GM10847 (cell line): Measurements from ENCODE around the gene FKBP1A.

ENCODE experiments used
- POLR2A ChIP-seq: IDR thresholded peaks from 2 replicates; pipeline ENCODE4 v1.6.1; 2011; ENCODE audit not compliant: insufficient read length; ENCODE audit errors: extremely low read depth

The FKBP1A gene

DNA sequence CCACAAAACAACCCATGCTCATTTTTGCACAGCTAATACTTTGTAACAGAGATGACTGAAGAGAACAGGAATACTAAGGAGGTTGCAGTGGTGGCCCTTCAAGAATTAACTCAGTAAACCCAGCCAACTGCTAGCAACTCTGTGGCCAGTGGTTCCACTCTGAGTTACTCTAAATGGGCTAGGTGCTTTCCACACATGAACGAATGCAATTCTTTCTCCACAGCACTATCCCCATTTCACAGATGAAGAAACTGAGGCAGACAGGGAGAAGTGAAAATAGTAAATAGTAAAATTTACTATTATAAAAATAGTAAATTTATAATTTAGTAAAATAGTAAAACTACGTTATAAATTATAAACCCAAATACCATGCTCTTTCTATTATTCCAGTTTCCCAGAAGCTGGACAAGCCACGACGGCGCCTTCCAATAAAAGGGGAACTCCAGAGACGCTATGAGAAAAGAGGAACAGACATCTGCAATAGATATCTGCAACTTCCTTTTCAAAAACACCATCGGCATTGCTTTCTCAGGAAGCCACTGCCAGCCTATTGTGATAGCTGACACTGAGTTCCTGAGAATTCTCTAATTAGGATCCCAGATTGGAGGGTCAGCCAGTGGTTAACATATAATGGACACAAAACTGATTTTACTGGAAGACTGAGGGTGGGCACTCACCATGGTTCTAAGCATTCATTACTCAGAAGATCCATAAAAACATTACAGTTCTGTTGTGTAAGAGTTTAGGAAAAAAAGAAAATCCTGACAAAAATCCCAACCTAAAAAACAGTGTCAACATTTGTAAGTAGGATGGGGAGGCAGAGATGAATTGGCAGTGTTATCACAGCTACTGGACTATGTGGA is 16.2 kb downstream of the FKBP1A start:
- TF ChIP-seq POLR2A = no peak

DNA sequence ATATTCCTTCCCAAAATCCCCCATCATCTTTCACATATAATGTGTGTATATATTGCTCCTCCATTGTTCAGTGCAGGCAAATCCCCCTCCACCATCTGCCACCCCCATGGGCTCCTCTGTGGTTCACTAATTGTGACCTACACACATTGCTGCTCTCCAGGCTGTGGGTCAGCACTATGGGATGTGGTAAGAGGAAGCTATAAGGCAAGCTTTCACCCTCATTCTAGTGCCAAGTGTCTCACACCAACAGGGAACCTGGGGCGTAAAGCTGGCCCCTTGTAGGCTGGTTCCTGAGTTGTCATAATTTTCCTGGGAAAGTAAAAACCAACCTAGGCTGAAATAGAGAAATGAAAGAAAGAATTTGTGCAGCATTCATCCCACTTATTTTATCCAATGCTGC is 16.8 kb downstream of the FKBP1A start:
- no peak for TF ChIP-seq POLR2A

DNA sequence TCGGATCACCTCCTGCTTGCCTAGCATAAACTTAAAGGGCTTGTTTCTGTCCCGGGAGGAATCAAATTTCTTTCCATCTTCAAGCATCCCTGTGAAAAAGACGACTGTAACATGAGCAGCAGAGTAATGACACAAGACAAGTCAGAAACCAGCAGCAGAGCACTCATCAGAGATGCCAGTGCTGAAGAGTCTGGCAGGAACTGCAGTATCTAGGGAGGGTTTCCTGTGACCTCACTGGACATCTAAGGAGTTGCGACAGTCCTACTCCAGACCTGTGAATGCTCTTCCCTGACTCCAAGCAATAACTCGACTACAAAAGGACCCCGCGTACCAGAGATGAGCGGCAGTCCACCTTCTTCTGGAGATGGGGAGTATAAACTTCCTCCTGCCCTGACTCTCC is 17.3 kb downstream of the FKBP1A start:
- no peak for TF ChIP-seq POLR2A

DNA sequence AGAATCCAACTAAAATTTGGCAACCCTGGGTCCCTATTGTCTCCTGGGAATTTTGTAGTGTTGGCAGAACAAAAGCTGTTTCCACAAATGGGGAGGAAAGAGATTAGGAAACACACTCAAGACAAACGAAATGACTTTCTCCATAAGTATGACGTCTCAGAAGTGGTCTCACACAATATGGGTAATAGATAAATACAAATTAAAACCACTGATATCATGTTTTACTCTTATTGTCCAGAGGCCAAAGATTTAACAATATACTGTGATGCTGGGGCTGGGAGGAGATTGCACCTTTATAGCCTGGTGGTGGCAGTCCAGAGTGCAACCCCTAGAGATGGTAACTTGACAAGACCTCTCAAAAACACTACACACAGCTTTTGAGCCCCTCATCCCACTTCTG is 18.6 kb downstream of the FKBP1A start:
- TF ChIP-seq POLR2A = no peak

DNA sequence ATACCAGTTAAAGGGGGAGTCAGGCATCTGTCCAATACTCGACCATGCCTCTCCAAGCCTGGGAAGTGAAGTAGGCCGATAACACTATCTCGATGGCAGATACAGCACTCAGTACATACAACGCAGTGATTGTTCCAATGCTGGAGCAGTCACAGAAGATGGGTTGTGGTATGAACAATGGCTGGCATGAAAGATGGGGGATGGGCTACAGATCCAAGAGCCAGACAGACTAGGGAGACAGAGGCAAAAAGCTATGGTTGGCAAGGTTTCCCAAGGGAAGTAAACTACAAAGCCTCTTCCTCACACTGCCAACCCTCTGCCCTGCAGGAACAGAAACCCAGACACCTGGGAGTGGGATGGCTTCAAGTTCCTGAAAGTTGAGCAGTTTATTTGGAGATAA is 19.2 kb downstream of the FKBP1A start:
- TF ChIP-seq POLR2A = no peak

DNA sequence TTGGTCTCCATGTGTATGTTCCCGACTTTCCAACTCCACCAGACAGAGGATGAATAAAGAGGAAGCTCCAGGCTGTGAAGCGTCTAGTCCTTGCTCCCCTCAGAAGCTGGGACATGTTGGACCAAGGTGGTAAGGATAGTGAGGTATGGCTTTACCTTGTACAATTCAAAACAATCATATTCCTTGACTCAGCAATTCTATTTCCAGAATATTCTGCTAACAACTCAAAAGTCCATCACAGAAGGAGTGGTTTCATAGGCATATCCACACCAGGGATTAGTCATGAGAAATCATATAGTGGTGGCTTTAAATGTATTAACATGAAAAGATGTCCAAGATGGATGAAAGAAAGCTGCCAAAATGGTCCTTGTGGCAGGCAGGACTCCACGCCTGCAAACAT is 19.8 kb downstream of the FKBP1A start:
- TF ChIP-seq POLR2A = no peak

DNA sequence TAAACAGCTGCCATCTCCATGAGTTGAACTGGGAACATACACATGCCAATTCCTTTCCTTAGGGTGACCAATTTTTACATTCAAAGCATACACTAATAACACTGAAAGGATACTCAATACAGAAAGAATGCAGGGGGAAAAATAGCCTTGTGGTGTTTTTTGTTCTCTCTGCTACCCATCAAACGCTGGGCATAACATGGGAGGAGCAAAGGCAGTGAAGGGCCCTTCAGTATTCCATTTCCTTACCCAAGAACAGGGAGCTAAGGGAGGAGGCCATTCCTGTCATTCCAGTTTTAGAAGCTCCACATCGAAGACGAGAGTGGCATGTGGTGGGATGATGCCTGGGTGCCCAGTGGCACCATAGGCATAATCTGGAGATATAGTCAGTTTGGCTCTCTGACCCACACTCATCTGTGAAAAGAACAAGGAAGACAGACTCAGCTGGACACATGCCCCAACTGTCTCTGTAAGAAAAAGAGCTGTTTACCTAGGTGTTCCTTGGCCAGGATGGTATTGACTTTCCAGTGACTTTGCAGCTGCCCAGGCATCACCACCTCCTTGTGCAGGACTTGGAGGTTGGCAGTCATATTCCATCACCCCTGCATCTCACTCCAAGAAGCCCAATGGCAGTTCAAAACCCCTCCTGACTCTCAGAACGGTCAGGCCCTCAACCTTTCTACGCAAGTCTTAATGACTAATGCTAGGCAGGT is 20.9 kb downstream of the FKBP1A start:
- no peak for TF ChIP-seq POLR2A

DNA sequence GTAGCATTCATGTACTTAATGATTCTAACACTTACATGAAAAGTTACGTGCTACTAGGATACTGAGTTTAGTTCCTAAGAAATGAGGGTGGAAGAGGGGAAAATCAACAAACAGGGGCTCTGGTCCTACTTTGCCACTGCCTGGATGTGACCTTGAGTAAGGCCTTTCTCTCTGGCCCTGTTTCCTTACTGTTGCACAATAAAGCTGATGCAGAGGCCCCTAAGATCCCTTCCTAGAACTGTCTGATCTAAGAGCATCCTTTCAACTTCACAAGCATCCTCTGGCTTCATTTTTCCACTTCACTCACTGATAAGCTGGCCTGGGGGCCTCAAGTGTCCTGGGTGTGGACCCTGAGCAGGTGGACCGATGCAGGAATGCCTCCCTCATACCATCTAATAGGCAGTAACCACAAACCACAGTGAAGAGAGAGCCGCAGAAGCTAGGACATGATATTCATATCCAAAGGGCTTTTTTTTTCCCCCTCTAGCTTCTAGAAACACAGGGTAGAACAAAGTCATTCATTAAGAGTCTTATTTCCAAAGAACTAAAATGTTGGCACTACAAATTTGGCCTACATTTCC is 21.6 kb downstream of the FKBP1A start:
- TF ChIP-seq POLR2A = no peak

DNA sequence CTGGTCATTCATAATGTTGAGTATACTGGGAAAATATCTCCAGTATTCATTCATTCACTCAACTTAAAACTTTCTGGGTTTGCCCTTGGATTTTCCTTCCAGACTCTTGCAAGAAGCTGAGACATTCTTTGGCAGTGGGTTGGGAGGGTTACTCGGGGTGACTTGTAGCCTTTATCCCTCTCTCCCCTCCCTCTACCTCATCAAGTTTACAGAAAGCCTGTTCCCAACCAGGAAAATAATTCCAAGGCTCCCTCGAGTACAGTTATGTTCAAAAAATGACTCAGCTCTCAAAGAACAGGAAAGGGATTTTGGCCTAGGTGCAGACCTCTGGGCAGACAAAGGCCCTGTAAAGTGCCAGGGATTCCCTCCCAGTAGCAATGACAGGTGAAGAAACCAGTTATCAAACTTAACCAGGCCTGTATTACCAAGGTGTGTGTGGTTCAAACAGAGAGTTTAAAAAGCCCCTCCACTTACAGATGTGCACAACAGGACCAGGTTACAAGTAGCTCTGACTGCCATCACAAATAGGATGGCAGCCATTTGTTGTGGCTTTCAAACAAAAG is 22.2 kb downstream of the FKBP1A start:
- no peak for TF ChIP-seq POLR2A

DNA sequence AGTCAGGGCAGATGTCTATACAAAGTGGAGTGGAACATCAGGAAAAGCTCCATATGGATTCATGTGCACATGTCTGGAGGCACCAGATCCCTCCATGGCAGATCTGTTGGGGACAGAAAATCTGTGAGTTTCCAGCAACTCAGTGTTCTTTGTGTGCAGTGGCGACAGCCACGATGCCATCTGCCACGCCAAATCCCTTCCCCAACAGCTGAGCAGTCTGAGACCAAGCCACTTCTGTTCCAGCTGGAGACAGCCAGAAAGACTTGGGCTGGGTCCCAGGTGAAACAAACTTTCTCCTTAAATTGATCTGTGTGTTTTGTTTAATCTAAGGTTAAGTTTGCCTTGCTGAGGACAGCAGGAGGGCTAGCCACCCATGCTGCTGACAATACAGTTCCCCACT is 22.9 kb downstream of the FKBP1A start:
- TF ChIP-seq POLR2A = no peak

DNA sequence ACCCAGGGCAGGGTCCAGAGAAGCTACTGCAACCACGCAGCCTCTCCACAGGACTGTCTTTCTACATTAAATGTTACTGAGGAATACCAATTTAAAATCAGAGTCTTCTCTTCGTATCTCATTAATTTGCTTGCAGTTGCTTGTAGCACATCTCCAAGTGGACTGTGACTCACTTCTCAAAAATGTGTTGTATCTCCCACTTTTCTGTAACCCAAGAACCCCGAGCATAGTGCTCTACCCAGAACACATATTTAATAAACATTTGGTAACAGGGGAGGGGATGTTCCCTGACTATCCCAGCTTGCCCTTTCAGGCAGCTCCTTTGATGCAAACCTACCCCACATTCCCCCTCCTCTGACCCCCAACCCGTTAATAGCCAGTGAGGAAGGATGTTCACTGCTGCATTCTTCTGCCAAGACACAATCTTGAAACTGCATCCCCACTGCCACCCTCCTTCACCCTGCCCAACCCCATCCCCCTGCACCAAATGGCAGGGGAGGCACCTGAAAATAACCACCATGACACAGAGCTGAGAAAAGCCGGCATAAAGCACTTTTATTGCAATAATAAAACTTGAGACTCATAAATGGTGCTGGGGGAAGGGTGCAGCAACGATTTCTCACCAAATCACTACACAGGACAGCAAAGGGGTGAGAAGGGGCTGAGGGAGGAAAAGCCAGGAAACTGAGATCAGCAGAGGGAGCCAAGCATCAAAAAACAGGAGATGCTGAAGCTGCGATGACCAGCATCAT is 24.2 kb downstream of the FKBP1A start:
- no peak for TF ChIP-seq POLR2A

DNA sequence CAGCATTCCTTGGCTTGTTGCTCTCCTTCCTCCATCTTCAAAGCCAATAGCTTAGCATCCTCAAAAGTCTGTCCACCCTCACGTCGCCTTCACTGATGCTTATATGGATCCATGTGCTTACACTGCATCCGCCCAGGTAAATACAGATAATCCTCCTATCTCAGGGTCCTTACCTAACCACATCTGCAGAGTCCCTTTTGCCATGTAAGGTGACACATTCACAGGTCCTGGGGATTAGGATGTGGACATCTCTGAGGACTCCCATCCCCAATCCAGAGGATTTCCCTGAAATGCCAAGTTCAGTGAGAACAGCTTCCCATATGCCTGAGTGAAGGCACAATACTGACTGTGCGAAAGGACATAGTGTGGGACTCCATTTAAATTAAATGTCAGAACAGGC is 25.4 kb downstream of the FKBP1A start:
- no peak for TF ChIP-seq POLR2A

DNA sequence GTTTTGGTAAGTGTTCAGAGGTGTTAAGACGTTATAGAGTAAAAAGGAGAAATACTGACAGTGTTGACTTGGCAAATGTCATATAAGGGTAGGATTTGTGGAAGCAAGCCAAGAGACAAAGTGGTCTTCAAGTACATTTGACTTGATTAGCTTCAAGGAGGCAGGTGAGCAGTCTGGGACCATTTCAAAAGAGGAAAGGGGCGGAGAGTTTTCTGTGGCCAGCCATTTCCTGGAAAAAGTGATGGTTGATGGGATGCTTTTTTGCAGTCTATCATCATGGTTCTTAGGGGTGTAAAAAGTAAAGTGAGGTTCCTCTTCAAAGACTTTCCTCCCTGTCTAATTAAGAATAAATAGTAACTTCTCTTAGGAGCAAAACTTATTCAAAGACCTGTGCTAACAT is 28.7 kb downstream of the FKBP1A start:
- TF ChIP-seq POLR2A = no peak

DNA sequence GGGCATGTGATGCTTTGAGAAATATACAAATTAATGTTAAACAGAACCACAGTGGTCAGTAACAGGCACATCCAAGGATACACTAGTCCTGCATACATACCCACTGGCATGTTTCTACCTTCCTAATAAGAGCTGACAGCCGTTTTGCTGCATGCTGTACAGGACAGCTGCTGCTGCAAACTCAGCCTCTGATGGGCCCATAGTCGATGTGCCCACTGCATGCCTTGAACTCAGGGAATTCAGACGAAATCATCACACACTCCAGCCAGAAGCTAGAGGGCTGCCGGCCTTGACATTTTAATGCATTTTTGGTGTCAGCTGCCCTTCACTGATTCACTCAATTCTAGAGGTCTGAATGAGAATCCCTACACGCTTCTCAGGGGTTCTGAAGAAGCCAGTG is 29.3 kb downstream of the FKBP1A start:
- no peak for TF ChIP-seq POLR2A

DNA sequence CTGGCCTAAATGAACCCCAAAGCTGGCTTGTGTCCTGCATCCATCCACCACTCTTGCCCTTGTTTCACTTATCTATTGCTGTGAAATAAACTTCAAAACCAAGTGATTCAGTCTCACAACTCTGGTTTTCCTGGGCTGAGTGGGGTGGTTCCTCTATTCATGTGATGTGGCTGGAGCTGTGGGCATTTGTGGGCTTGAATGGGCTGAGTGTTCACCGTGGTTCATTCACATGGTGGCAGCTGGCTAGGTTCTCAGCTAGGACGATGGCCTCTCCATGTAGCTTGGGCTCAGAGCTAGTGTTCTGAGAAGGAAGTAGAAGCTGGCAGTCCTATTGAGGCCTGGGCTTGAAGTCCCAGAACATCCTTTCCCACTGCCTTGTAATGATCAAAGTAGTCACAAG is 30.4 kb downstream of the FKBP1A start:
- TF ChIP-seq POLR2A = no peak
